Parathyroid adenoma (tissue), 2 donors: Measurements from ENCODE around the gene TMEM167B.

ENCODE experiments used
- H2AFZ ChIP-seq: fragments of 300-600 bp; sonication (generic); one replicate; pipeline ENCODE4 v1.7.0; 2017; ENCODE audit warnings: antibody characterized with exemption, mild to moderate bottlenecking
- H3K27ac ChIP-seq: fragments of 300-600 bp; sonication (generic); one replicate; pipeline ENCODE4 v1.7.0; 2017
- H3K27me3 ChIP-seq: fragments of 300-600 bp; sonication (generic); one replicate; pipeline ENCODE4 v1.7.0; 2017; ENCODE audit warnings: low read length; ENCODE audit not compliant: control insufficient read depth, insufficient read depth
- H3K36me3 ChIP-seq: fragments of 300-600 bp; sonication (generic); one replicate; pipeline ENCODE4 v1.7.0; 2017; ENCODE audit warnings: low read length; ENCODE audit not compliant: control insufficient read depth, insufficient read depth
- H3K4me1 ChIP-seq: fragments of 300-600 bp; sonication (generic); one replicate; pipeline ENCODE4 v1.7.0; 2017; ENCODE audit warnings: control low read depth
- H3K4me2 ChIP-seq: fragments of 300-600 bp; sonication (generic); one replicate; pipeline ENCODE4 v1.7.0; 2017; ENCODE audit warnings: low read length
- H3K4me3 ChIP-seq: fragments of 300-600 bp; sonication (generic); one replicate; pipeline ENCODE4 v1.7.0; 2017; ENCODE audit warnings: low read depth, low read length
- H3K79me2 ChIP-seq: fragments of 300-600 bp; sonication (generic); one replicate; pipeline ENCODE4 v1.7.0; 2017; ENCODE audit warnings: control low read depth
- H3K9ac ChIP-seq: fragments of 300-600 bp; sonication (generic); one replicate; pipeline ENCODE4 v1.7.0; 2017; ENCODE audit warnings: mild to moderate bottlenecking
- H3K9me3 ChIP-seq: fragments of 300-600 bp; sonication (generic); one replicate; pipeline ENCODE4 v1.7.0; 2017; ENCODE audit warnings: low read length; ENCODE audit not compliant: control insufficient read depth
- TF ChIP-seq, protein P1 (sequence below): fragments of 300-600 bp; sonication (generic); IDR thresholded peaks from one replicate; pipeline ENCODE4 v1.7.0; 2017; ENCODE audit warnings: antibody characterized with exemption, mild to moderate bottlenecking
- donor health status: primary hyperparathyroidism.

TMEM167B gene

DNA sequence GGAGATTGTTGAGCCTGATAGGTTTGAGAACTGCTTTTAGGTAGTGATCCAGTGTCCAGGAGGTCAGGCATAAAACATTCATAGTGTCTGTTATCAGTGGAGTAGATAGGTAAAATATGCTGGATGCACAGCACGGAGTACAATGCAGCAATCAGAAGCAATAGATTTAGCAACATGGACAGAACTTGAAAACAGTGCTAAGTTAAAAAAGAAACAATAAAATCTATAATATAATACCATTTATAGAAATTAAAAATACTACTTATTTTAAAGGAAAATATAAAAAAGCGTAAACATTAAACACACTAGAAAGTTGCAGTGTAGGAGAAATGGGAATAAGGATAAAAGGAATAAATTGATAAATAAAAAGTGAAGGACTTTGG is 11.3 kb upstream of the TMEM167B start:
- no peaks in the 10 kb centered on the region for H3K9me3 ChIP-seq
- peaks cover 3% of the 10 kb centered on the region for H3K79me2 ChIP-seq
- no peak overlapping the region for H3K9ac ChIP-seq
- no peaks in the 10 kb centered on the region for H3K36me3 ChIP-seq
- H3K27ac ChIP-seq, result peak overlapping the region; percentile 78
- no peak overlapping the region for H3K4me2 ChIP-seq
- H3K27me3 ChIP-seq, result no peaks in the 10 kb centered on the region
- H3K4me3 ChIP-seq, result no peak overlapping the region
- no peaks in the 10 kb centered on the region for H3K4me1 ChIP-seq
- H2AFZ ChIP-seq, result no peak overlapping the region
- TF ChIP-seq, protein P1, sequence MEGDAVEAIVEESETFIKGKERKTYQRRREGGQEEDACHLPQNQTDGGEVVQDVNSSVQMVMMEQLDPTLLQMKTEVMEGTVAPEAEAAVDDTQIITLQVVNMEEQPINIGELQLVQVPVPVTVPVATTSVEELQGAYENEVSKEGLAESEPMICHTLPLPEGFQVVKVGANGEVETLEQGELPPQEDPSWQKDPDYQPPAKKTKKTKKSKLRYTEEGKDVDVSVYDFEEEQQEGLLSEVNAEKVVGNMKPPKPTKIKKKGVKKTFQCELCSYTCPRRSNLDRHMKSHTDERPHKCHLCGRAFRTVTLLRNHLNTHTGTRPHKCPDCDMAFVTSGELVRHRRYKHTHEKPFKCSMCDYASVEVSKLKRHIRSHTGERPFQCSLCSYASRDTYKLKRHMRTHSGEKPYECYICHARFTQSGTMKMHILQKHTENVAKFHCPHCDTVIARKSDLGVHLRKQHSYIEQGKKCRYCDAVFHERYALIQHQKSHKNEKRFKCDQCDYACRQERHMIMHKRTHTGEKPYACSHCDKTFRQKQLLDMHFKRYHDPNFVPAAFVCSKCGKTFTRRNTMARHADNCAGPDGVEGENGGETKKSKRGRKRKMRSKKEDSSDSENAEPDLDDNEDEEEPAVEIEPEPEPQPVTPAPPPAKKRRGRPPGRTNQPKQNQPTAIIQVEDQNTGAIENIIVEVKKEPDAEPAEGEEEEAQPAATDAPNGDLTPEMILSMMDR, result no peak

DNA sequence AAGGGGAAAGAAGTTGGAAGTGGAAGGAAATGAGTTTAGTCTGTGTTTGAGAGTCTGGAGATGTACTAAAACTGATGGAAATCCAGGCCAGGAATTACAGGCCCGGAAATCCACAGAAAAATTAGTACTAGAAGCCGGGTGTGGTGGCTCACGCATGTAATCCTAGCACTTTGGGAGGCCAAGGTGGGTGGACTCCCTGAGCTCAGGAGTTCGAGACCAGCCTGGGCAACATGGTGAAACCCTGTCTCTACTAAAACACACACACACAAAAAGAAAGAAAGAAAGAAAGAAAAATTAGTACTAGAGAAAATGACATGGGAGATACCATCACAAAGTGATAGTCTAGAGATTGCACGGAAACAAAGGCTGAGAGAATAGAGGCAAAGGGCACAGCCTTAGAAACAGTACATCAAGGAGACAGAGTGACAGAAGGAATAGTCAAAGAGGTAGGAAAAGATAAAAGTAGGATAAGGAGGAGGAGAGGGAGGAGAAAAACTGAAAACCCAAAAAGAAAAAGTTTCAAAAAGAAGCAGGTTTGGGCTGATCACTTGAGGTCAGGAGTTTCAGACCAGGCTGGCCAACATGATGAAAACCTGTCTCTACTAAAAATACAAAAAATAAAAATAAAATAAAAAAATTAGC is 10.0 kb upstream of the TMEM167B start:
- Histone ChIP-seq H3K4me1 (no peaks in the 10 kb centered on the region), H3K79me2 (peaks cover 2% of the 10 kb centered on the region), H3K9me3 (no peaks in the 10 kb centered on the region), H3K4me3 (no peak overlapping the region), H3K27ac (peak overlapping the region; percentile 78), H3K36me3 (no peaks in the 10 kb centered on the region), H2AFZ (no peak overlapping the region), H3K4me2 (no peak overlapping the region), H3K27me3 (no peaks in the 10 kb centered on the region), H3K9ac (no peak overlapping the region)
- TF ChIP-seq, protein P1, result no peak

DNA sequence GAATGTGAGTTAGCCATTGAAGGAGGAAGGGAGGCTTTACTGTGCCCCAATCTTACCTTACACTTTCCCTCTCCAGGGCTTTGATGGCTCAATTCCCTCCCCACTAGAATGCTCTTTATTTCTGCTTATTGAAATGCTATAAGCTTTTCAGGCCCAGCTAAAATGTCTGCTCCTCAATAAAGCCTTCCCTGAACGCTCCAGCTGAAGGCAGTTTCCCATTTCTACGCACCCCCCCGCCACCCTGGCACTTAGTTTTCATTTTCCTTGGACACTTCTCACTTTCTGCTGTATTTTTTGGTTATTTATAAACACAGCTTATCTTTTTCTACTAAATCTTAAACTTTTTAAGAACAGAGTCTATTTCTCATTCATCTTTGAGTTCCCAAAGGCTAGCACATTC is 7.1 kb upstream of the TMEM167B start:
- Histone ChIP-seq H3K4me3 (no peak overlapping the region), H3K36me3 (no peaks in the 10 kb centered on the region), H3K9ac (no peak overlapping the region), H2AFZ (no peak overlapping the region), H3K79me2 (no peaks in the 10 kb centered on the region), H3K27ac (no peak overlapping the region), H3K9me3 (no peaks in the 10 kb centered on the region), H3K4me1 (no peaks in the 10 kb centered on the region), H3K4me2 (no peak overlapping the region), H3K27me3 (no peaks in the 10 kb centered on the region)
- TF ChIP-seq, protein P1, result no peak

DNA sequence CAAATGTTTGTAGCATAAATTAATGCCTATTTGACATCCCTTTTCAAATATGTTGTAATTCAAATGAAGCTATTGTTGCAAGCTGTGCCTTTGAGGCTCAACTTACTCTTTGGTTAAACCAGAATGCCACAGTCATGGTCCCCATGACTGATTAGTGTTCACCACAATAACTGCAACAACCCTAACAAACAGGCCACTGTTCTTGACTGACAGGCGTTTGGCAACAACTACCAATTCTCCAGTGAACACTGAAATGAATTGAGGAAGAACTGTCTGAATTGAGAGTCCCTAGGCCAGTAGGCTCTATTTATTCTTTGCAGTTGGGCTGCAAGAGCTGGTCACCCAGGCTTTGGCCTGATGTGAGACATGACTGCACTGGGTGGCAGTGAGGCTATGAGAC is 6.6 kb upstream of the TMEM167B start:
- no peaks in the 10 kb centered on the region for H3K79me2 ChIP-seq
- TF ChIP-seq, protein P1, result no peak
- no peaks in the 10 kb centered on the region for H3K27me3 ChIP-seq
- no peak overlapping the region for H3K4me3 ChIP-seq
- H3K27ac ChIP-seq, result no peak overlapping the region
- no peaks in the 10 kb centered on the region for H3K36me3 ChIP-seq
- no peaks in the 10 kb centered on the region for H3K9me3 ChIP-seq
- H3K4me1 ChIP-seq, result no peaks in the 10 kb centered on the region
- no peak overlapping the region for H2AFZ ChIP-seq
- no peak overlapping the region for H3K4me2 ChIP-seq
- no peak overlapping the region for H3K9ac ChIP-seq
